ENCODE data around the gene NASP.

Gene NASP

GRCh38 chr1:45543581-45544417 is 40.0 kb upstream of the NASP start:
- TF ChIP-seq CTCF (IDR thresholded peaks at IDR 0.05; ENCODE audit: low read depth, low read length, missing control alignments) = no peak
- DNase-seq (ENCODE audit: low read depth) = peak; percentile 72
- no peak overlapping the region for H3K4me3 ChIP-seq (ENCODE audit: low read depth, low read length)

DNA sequence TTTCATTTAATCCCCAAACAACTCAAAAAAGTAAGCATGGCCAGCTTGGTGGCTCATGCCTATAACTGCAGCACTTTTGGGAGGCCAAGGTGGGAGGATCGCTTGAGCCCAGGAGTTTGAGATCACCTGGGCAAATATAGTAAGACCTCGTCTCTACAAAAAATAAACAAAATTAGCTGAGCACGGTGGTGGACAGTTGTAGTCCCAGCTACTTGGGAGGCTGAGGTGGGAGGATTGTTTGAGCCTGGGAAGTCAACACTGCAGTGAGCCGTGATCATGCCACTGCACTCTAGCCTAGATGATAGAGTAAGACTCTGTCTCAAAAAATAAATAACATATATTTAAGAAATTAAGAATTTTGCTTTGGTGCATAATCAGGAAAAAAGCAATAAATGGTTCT is 39.3 kb upstream of the NASP start:
- no peak for TF ChIP-seq CTCF (IDR thresholded peaks at IDR 0.05; ENCODE audit: low read depth, low read length, missing control alignments)
- DNase-seq (ENCODE audit: low read depth) = no peak
- H3K4me3 ChIP-seq (ENCODE audit: low read depth, low read length) = no peak overlapping the region

- no peak overlapping the region; the same call in 1 of the 2 replicates for H3K4me3 ChIP-seq (ENCODE audit: low read depth, low read length)
- DNase-seq (ENCODE audit: low read depth) = peak; percentile 66
- TF ChIP-seq CTCF (IDR thresholded peaks at IDR 0.05; ENCODE audit: low read depth, low read length, missing control alignments) = no peak
Measured at GRCh38 chr1:45545019-45545493, 38.8 kb upstream of the NASP start.

- no peak for DNase-seq (ENCODE audit: low read depth)
- TF ChIP-seq CTCF (IDR thresholded peaks at IDR 0.05; ENCODE audit: low read depth, low read length, missing control alignments) = no peak
- H3K4me3 ChIP-seq (ENCODE audit: low read depth, low read length) = no peak overlapping the region; the same call in 1 of the 2 replicates
Measured at GRCh38 chr1:45545553-45546310, 38.1 kb upstream of the NASP start.

DNA sequence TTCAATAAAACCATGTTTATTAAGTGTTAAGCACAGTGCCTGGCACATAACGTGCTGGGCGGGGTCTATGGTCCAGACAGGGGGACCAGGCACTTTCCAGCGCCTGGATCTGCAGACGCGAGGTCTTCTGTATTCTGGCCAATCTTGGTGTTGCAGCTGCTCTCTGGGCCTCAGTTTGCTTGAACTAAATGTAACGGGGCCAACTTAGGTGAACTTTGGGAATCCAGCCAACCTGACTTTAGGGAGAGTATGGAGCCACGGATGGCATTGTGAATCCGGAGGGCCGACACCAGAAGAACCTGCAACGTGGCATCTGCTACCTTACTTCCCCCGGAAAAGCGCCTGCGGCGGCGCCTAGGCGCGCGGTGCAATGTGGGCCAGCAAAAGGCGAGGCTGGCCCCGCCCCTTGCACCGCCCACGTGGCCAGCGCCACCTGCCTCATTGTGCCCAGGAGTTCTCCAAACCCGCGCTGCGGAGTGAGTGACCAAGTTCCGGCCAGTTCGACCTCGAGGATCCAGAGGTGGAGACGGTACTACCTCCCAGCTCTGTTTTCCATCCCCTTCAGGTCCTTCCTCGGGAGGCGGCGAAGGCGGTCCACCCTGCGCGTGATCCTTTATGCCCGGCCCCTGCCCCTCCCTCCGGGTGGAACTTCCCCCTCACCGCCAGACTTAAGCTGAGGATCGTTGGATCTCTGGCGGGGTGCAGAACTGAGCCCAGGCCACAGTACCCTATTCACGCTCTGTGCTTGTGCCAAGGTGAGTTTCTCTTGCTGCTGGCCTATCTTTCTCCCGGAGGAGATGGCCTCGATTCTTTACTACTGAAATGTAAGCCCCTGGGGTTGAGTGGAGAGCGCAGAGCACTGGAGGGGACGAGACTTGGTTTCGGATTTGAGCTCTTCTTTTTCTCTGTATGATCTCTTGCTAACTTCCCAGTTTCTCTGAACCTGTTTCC is 33.2 kb upstream of the NASP start, which contains the start of gene AKR1A1:
Gene AKR1A1 (plus strand): TSS at position 426 of the 951 bp plus-strand sequence. CDS start 10,969 bp downstream, outside the sequence.
- H3K4me3 ChIP-seq (ENCODE audit: low read depth, low read length) = peak within 1 kb of the TSS; percentile 98
- peak; percentile 3 for TF ChIP-seq CTCF (IDR thresholded peaks at IDR 0.05; ENCODE audit: low read depth, low read length, missing control alignments)
- peak; percentile 73 for DNase-seq (ENCODE audit: low read depth)

DNA sequence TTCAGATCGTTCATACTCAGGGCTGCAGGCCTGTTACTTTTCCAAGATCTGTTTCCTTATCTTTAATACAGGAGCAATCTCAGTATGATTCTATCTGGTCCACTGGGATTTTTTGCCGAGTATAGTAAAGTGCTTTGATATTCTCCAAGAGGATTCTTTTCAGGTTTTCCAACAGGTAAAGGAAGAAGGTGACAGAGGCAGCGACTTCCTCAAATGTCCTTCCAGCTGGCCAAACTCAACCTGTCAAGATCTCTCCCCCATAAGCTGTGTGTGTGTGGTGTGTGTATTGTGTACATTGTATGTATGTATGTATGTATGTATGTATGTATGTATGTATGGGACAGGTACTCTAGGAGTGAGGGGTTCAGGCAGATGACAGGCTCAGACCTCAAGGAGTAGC is 32.2 kb upstream of the NASP start:
- DNase-seq (ENCODE audit: low read depth) = no peak
- H3K4me3 ChIP-seq (ENCODE audit: low read depth, low read length) = peak overlapping the region; percentile 98
- no peak for TF ChIP-seq CTCF (IDR thresholded peaks at IDR 0.05; ENCODE audit: low read depth, low read length, missing control alignments)

All from GM12864 (cell line).